GM10847 (cell line): Measurements from ENCODE around the gene NDUFC1.

Source experiments
- POLR2A ChIP-seq: IDR thresholded peaks from 2 replicates; pipeline ENCODE4 v1.6.1; 2011; ENCODE audit not compliant: insufficient read length; ENCODE audit errors: extremely low read depth

Gene NDUFC1

DNA sequence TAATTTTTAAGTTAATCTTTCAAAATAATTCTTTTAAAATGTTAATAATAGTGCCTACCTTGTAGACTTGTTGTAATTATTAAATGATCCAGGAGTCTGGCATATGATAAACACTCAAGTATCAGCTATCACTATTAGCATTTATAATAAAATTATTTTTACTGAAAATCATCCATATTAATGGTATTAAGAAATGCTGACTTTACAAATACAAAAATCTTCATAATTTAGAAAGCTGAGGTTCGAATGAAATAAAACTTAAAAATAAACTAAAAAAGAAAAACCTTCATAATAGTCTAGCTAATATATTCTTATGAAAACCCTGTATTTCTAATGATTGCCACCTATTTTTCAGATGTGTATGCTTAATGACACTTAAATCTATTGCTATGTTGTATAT, 27.5 kb downstream of the NDUFC1 start:
- no peak for TF ChIP-seq POLR2A

DNA sequence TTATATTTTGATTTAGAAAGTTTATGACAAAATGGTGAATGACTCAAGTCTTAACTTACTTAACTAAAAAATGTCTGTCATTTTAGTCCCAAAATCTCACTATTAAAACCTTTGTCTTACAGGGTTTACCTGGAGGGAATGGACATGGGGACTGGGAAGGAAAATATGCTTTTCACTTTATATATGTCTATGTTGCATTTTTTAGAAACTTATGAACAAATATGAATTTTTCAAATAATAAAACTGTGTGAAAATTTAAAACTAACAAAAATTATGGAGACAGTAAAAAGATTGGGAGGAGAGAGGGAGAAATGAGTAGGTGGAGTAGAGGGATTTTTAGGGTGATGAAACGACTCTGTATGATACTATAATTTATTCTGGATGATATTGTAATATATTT, 28.4 kb downstream of the NDUFC1 start:
- no peak for TF ChIP-seq POLR2A

DNA sequence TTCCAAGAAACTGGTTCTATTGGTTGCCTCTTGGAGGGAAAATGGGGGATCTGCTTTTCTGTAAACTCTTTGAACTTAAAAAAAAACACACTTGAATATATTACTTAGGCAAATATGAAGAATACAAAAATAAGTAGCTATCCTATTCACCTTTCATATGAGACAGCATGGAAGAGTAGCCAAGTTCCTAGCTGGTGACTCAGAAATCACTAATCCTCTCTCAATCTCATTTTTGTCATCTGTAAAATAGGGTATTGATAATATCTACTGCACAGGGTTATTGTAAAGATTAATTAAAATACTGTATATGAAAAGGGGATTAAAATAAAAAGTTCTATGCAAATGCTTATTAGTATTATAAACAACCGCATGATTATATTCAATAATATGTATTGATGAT, 35.0 kb downstream of the NDUFC1 start:
- no peak for TF ChIP-seq POLR2A

DNA sequence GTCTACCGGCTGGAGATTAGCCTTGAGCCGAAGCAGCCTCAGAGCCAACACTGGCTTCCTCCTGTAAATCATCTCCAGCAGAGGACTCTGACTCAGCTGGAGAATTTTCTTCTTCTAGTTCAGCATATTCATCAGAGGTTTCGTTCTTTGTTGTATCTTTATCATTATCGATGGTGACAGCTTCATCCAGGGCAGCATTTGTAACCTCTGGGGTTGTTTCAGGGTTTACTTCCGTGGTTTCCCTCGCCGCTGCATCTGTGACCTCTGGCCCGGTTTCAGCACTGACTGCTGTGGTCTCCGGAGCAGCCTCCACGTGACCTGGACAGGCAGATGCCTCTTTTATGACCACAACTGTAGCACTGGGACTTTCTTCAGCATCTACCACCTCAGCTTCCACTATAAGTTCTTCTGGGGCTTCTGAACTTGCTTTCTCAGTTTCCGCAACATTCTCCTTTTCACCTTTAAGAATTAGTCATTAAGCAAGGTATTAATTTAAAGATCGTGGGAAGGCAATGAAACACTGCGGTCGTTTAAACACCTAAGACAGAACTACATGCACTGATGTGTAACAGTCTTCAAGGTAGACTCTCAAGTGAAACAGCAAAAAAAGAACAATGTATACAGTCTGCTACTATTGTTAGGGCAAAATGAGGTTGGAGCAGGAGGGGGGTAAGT, 35.6 kb downstream of the NDUFC1 start:
- TF ChIP-seq POLR2A = no peak

DNA sequence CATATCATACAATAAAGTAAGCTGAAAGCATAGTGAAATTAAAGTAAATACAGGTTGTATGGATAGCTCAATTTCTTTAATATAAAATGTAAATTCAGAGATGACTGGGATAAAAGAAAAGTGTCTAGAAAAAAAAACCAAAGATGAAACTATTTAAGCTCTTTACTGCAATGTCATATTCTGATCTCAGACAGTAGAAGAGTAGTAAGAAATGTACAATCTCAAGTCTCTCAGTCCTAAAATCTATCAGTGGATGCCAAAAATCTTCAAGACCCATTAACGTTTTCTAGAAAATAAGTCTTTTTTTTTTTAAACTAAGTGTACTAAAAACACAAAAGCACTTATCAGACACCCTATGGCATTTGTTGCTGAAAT, 36.1 kb downstream of the NDUFC1 start:
- no peak for TF ChIP-seq POLR2A

DNA sequence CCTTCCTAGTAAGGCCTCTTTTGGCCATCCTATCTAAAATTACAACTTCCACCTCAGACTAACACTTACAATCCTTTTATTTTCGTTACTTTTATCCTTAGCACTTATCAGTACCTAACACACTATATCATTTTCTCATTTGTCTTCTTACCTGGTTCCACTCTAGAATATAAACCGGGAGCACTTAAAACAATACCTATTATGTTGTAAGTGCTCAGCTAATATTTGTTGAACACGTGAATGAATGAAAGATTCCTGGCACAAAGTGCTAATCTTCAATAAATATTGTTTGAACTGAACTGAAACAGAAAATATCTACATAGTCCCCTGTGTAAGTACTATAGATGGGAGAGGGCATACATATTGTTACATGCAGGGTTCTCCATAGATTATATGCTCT, 36.6 kb downstream of the NDUFC1 start:
- TF ChIP-seq POLR2A = no peak

DNA sequence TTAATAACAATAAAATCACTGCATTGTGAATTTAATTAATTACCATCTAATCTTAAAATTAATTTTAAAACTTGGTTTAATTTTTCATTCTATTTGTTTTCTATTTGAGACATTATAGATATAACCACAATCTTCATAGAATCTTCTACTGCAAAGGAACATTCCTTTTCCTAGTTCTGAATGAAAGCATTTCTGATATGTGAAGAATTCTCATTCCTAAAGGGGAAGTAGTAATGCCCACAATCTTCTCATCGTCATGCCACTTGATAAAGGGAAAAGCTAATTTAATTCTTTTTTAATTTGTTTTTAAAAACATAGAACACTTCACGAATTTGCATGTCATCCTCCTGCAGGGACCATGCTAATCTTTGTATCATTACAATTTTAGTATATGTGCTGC, 45.9 kb downstream of the NDUFC1 start:
- no peak for TF ChIP-seq POLR2A

DNA sequence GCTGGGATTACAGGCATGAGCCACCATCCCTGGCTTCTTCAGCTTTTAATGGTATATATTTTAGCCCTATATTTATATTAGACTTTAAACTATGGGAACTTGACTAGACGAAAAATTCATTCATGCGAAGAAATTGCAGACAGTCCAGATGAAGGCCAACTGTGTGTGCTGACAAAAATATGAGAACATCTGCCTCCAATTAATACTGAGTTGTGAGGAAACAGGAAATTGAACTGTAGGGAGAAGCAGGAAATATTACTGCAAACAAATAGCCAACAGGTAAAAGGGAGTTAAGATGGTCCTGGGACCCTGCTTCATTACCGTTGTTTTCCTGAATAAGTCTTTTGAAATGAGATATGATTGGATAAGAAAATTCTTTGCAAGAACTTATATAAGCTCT, 48.6 kb downstream of the NDUFC1 start:
- no peak for TF ChIP-seq POLR2A

DNA sequence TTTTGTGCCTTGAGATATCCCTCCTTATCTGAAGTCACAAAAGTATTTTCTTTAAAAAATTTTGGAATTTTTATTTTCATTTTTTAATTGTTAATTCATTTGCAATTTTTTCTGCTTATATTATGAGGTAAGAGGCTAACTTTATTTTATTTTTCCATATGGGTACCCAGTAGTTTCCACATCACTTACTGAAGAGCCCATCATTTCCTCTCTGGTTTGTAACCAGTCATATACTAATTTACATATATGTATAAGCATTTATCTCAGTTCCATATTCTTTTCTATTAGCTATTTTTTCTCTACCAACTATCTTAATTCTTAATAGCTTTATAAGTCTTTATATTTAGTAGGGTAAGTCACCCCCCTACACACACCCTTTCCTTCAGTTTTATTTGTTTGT, 49.2 kb downstream of the NDUFC1 start:
- no peak for TF ChIP-seq POLR2A

DNA sequence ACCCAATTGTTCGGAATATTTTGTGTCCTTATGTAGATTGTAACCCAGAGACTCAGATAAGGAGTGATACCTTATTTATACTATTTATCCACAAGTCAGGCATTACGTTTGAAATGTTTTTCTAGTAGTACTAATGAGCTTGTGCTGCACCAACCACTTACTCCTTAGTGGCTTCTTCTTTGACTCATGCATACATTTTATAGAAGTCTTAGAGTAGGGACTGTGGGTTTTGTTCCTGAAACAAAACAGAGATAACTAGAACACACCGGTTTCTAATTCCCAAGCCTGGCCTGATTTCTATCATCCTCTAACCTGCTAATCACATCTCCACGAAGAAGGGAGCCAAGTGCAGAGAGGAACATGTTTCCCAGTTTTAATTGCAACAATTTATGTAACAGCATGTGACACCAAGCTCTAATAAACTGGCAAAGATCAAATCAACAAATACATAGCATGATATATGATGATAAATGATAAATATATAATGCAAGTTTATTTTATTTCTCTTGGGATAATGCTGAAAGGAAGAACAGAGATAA, 54.5 kb downstream of the NDUFC1 start:
- TF ChIP-seq POLR2A = no peak

DNA sequence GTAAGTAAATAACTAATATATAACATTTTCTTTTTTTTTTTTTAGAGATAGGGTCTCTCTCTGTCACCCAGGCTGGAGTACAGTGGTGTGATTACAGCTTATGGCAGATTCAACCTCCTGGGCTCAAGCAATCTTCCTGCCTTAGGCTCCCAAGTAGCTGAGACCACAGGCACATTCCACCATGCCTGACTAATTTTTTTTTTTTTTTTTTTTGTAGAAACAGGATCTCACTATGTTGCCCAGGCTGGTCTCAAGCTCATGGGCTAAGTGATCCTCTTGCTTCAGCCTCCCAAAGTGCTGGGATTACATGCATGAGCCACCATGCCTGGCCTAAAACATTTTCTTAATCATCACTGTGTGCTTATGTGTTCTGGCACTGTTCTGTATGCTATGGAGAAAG, 55.0 kb downstream of the NDUFC1 start:
- no peak for TF ChIP-seq POLR2A

DNA sequence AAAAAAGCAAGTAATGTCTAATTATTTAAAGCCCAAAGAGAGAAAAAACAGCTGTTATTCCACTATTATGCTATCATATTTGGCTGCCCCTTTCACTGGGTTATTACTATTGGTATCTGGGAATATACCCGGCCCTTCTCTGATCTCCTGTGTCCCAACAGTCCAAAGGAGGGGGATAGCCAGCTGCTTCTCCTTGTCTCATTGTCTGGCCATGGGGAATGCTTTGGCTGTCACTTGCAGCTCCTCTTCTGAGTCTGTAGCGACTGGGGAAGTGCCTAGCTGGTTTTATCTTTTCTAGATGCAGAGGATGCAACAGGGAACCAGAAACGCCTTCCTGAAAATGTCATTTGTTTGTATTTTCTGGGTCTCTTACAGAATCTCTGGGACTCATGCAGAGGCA, 56.1 kb downstream of the NDUFC1 start:
- no peak for TF ChIP-seq POLR2A

DNA sequence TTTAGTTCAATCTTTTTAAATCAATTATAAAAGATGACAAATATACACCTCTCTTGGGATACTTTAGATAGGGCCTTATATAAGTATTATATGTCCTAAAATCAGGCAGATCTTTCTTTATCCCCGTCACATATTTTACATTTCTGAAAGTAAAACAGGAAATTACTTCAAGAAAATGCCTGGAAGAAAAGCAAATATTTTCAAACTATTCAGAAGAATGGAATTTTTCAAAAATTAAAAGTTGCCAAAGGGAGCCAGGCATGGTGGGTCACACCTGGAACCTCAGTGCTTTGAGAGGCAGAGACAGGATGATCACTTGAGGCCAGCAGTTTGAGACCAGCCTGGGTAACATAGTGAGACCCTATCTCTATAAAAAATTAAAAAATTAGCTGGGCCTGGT, 56.7 kb downstream of the NDUFC1 start:
- TF ChIP-seq POLR2A = no peak

DNA sequence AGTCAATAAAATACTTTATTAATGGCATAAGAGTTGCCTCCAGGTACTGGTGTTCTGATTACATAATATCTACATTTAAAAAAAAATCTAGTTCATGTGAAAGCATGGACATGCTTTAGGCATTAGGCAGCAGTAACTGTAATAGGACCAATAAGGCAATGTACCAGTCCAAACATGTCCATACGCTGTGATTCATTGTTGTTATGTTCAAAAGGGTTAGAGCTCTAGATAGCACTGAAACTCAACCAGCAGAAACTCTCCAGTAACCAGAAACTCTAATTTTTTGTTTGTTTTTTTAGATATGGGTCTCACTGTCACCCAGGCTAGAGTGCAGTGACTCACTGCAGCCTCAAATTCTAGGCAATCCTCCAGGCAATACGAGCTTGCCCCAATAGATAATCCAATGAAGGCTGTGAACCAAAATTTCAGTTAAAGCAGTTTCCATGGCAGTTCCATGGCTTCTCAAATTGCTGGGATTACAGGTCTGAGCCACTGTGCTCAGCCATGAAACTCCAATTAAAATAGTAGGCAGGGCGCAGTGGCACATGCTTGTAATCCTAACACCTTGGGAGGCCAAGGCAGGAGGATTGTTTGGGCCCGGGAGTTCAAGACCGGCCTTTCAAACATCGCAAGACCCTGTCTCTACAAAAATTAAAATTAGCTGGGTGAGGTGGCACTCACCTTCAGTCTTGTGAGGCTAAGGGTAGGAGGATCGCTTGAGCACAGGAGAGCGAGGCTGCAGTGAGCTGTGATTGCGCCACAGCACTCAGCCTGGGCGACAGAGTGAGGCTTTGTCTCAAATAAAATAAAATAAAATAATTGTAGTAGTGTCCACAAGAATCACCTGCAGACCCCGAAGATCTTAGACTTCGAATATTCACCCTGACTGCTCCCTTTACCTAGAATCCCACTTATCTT, 58.6 kb downstream of the NDUFC1 start:
- no peak for TF ChIP-seq POLR2A

DNA sequence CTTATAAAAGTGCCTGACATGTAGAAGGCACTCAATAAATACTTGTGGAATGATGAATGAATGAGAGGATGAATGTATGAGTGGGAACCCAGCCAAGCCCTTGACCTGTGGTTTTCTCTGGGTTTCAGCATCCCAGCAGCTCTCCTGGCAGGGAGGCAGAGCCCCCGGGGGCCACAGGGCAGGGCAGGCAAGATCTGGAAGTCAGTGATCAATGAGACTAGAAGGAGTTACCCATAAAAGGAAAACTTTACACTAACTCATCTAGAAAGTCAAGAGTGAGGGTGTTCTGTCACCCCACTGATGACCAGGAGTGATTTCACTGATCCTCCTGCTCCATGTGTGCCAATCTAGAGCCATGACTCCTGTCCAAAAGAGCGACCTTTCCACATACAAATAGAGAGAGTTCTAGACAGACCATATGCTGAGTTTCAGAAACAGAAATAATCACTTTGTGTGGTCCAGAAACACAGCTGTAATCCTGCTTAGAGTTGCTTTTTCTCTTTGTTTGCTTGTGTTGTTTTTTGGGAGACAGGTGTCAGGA, 59.7 kb downstream of the NDUFC1 start:
- no peak for TF ChIP-seq POLR2A

DNA sequence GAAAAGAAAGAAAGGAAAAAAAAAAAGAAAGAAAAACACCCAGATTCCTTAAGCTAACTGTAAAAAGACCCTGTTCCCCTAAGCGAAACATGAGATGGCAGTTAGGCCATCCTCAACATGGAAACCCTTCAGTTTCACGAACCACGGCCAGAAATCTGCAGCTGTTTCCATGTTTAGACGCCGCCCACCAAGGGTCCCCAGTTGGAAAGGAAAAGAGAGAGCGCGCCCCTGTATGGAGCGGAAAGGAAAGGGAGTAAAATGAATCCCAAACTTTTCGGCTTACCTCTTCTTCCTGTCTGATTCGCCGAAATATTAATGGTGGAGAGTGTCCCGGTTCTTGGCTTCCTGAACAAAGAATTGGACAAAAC, 60.5 kb downstream of the NDUFC1 start:
- TF ChIP-seq POLR2A = no peak
